OCI-LY3 (cell line): ENCODE results near the gene ESD.

Experiments
- EZH2phosphoT487 ChIP-seq: fragments of 200-600 bp; shearing (Covaris generic); IDR thresholded peaks from 2 replicates; pipeline ENCODE4 v1.6.1; 2018; ENCODE audit warnings: antibody characterized with exemption, mixed run types, low read depth
- TF ChIP-seq, protein P1 (sequence below): fragments of 200-600, 300-600 bp; sonication (generic); IDR thresholded peaks from 2 replicates; pipeline ENCODE4 v1.5.1; 2014; ENCODE audit warnings: antibody characterized with exemption, low read length, low read depth

DNA sequence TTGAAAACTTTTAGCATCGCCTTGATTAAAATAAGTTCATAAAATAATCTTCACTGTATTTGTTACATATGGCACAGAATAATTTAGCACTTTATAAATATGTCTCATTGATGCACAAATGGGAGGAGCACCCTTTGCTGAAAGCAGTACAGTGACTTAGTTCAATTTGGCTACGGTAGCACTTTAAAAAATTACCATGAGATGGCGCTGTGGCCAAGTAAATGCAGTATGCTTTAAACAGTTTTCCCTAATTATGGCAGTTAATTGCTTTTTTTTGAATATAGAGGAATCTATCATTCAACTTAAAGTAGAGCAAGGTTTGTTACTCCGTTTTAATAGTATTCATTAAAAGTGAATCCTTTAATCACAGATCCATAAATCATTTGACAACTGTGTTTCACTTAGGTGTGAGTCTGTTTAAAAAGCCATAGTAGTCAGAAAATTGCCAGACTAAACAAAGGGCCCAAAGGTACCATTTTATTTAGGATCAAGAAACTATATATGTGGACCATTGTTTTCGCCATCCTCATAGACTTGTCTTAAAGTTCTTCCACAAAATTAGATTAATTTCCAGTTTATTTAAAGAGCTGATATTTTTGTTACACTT is 34.7 kb upstream of the ESD start:
- TF ChIP-seq, protein P1, sequence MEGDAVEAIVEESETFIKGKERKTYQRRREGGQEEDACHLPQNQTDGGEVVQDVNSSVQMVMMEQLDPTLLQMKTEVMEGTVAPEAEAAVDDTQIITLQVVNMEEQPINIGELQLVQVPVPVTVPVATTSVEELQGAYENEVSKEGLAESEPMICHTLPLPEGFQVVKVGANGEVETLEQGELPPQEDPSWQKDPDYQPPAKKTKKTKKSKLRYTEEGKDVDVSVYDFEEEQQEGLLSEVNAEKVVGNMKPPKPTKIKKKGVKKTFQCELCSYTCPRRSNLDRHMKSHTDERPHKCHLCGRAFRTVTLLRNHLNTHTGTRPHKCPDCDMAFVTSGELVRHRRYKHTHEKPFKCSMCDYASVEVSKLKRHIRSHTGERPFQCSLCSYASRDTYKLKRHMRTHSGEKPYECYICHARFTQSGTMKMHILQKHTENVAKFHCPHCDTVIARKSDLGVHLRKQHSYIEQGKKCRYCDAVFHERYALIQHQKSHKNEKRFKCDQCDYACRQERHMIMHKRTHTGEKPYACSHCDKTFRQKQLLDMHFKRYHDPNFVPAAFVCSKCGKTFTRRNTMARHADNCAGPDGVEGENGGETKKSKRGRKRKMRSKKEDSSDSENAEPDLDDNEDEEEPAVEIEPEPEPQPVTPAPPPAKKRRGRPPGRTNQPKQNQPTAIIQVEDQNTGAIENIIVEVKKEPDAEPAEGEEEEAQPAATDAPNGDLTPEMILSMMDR, result peak; percentile 99
- TF ChIP-seq EZH2phosphoT487, result no peak
